ENCODE measurements around the gene EGFL6.

DNA sequence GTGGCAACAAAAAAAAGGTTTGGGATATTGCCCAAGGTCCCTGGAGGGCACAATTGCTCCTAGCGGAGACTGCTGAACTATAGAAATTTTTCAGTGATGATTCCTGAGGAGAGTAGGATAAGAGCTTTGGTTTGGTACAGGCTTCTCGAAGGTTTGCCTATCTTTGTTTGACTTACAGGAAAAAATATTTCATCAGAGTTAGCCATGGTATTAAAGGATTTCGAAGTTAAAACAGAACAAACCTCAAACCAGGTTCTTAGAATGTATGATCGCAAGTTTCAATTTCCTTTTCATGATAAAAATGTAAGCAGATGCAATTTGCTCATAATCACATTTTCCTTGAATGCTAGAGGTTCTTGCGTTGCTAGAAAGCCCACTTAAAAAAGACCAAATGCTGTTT is 1.7 kb downstream of the EGFL6 start:
- TF ChIP-seq ZNF274 (IDR thresholded peaks at IDR 0.05; ENCODE audit: low read depth, low read length) (no peak), YY1 (IDR thresholded peaks at IDR 0.05; ENCODE audit: insufficient read depth, insufficient read length) (no peak)
